22Rv1 (cell line): ENCODE data around the gene NOXA1.

Experiments used
- H3K27ac ChIP-seq: fragments of 450-650 bp; 2 replicates; pipeline ENCODE4 v1.5.1; 2017
- ZFX ChIP-seq: fragments of 450-650 bp; IDR thresholded peaks from 2 replicates; pipeline ENCODE4 v1.6.1; 2017; ENCODE audit warnings: antibody characterized with exemption, borderline replicate concordance
- TF ChIP-seq, protein P1 (sequence below): fragments of 450-650 bp; IDR thresholded peaks from 2 replicates; pipeline ENCODE4 v1.5.1; 2017; ENCODE audit warnings: mild to moderate bottlenecking

NOXA1 gene

DNA sequence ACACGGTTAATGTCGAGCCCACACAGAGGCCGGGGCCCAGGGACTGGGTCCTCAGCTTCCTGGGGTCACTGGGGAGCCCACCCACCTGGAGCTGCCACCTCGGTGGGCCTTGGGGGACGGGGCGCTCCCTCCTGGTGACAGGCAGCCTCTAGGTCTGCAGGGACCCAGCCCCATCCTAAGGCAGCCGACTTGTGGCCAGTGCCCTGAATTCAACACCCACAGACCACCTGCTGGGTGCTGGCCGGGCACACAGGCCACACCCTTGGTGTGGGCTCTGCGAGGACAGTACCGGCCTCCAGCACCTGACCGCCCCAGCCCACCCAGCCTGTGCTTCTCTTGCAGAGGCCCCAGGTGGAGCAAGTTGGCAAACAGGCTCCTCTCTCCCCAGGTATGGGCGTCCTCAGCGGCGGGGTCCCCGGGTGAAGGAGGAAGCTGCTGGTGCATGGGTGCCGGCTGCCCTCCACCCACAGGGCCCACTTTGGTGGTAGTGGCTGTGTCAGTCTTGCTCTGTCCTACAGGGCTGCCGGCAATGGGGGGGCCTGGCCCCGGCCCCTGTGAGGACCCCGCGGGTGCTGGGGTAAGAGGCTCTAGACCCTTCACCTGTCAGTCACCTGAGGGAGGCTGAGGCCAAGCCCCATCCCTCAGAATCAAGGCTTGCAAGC, 9.6 kb downstream of the NOXA1 start:
- TF ChIP-seq, protein P1, sequence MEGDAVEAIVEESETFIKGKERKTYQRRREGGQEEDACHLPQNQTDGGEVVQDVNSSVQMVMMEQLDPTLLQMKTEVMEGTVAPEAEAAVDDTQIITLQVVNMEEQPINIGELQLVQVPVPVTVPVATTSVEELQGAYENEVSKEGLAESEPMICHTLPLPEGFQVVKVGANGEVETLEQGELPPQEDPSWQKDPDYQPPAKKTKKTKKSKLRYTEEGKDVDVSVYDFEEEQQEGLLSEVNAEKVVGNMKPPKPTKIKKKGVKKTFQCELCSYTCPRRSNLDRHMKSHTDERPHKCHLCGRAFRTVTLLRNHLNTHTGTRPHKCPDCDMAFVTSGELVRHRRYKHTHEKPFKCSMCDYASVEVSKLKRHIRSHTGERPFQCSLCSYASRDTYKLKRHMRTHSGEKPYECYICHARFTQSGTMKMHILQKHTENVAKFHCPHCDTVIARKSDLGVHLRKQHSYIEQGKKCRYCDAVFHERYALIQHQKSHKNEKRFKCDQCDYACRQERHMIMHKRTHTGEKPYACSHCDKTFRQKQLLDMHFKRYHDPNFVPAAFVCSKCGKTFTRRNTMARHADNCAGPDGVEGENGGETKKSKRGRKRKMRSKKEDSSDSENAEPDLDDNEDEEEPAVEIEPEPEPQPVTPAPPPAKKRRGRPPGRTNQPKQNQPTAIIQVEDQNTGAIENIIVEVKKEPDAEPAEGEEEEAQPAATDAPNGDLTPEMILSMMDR, result no peak
- no peak for TF ChIP-seq ZFX
- H3K27ac ChIP-seq, result no peak overlapping the region

DNA sequence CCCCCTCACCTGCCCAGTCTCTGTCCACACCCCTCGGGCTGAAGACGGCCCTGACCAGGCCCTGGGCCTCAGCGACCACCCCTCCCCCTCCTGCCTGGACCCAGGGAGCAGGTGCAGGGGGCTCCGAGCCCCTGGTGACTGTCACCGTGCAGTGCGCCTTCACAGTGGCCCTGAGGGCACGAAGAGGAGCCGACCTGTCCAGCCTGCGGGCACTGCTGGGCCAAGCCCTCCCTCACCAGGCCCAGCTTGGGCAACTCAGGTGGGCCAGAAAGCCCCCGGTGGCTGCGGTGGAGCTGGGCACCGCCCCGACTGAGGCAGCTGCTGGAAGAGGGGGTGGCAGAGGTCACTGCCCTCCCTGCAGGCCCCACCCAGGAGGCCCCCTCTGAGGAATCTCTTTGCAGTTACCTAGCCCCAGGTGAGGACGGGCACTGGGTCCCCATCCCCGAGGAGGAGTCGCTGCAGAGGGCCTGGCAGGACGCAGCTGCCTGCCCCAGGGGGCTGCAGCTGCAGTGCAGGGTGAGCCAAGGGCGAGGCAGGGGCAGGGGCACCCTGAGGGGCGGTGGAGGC, 10.2 kb downstream of the NOXA1 start:
- H3K27ac ChIP-seq, result no peak overlapping the region
- no peak for TF ChIP-seq ZFX

DNA sequence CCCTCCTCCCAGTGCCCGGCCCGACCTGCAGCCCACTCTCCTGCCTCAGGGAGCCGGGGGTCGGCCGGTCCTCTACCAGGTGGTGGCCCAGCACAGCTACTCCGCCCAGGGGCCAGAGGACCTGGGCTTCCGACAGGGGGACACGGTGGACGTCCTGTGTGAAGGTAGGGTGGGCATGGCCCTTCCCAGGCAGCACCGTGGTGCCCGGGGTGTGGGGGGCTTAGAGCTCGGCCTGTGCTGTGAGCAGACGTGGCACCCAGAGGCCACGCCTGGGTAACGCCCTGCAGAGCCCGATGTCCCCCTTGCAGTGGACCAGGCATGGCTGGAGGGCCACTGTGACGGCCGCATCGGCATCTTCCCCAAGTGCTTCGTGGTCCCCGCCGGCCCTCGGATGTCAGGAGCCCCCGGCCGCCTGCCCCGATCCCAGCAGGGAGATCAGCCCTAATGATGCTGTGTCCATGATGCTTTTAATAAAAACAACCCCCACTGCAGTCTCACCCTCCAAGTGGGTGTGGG, 10.8 kb downstream of the NOXA1 start:
- TF ChIP-seq, protein P1, result no peak
- TF ChIP-seq ZFX, result no peak
- no peak overlapping the region for H3K27ac ChIP-seq

DNA sequence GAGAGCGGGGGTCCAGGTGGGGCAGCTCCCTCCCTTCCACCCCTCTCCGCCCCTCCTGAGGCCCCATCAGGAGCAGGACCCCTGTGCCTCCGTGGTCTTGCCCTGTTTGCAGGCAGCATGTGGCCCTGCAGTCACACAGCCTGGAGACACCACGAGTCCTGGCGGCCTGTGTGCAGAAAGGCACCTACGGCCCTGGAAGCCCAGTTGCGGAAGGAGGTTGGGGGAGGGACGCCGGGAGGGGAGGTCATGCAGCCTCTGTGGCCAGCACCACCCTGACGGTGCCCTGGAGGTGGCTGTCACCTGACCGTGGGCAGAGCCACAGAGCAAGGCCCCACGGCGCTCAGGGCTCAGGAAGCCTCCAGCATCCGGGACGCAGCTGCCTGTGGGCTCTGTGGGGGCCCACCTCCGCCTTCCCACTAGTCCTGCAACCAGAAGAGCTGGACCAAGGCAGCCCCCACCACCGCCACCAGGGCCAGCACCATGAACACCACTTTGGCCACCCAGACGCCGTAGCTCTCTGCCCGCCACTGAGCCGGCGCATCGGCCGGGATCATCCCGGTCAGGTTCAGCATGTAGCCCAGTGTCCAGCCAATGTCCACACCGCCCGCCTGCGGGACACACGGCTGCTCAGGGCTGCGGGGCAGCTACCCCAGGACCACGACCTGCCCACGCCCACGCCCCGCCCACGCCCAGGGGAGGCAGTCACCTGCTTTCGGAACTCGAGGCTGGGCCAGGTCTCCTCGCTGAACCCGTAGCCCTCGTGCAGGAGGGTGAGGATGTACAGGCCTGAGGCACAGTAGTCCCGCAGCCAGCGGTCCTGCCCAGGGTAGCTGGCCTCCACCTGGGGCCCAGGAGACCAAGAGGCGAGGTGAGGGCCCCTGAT, 11.5 kb downstream of the NOXA1 start:
- H3K27ac ChIP-seq, result no peak overlapping the region
- TF ChIP-seq, protein P1, result no peak

DNA sequence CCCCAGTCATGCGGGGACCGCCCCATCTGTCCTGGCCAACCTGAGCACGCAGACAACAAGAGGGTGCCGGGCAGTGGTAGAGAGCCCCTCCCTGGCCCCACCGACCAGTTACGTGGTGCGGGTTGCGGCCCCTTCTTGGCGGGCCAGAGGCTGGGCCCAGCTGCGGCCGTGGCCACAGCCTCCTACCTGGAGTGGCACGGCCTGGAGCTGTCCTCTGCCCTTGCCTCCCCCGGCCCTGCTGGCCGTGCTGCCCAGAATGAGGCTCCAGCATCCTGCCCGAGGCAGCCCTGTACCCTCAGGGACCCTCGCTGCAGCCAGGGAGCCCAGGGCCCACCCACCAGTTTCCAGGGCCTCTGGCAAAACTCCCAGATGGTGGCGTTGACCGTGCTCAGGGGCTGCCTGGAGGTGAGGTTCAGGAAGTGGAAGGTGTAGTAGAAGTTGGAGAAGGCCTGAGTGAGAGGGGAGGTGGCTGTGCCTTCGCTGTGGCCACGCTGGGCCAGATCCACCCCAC, 12.2 kb downstream of the NOXA1 start:
- peak overlapping the region; percentile 13; the same call in 1 of the 2 replicates for H3K27ac ChIP-seq
- no peak for TF ChIP-seq ZFX
- TF ChIP-seq, protein P1, result no peak

DNA sequence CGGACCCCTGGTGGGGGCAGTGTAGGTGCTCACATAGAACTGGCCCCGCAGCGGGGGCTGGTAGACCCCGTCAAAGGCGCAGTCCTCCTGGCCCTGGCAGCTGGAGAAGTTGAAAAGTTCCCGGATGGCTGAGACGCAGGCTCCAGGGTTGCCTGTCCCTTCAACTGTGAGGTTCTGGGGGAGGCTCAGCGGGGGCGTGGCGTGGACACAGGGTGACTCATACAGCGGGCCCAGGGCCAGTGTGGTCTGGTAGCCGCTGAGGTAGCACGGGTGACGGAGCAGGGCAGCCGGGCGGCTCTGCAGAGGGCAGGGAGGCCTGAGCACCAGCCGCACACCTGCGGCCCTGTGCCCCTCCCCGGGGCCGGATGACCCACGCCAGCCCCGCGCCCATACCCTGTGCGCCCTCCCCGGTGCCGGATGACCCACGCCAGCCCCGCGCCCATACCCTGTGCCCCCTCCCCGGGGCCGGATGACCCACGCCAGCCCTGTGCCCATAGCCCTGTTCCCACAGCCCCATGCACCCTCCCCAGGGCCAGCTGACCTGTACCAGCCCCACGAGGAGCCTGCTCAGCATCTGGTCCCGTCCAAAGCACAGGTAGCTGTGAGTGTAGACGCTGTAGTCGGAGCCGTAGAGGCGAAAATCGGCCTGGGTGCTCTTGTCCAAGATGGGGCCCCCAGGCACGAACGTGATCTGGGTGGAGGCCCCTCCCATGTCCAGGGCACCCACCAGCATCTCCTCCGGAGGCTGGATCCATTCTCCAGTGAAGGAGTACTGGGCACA, 13.0 kb downstream of the NOXA1 start:
- TF ChIP-seq, protein P1, result no peak
- no peak for TF ChIP-seq ZFX
- peak overlapping the region; percentile 13; the same call in 1 of the 2 replicates for H3K27ac ChIP-seq
